GM18907 (cell line): Measurements from ENCODE around the gene CBX4.

ENCODE experiments used
- ATAC-seq: cut with Tn5 transposase; IDR thresholded peaks from one replicate; pipeline ENCODE4 v1.9.1; 2021; ENCODE audit warnings: mild to moderate bottlenecking, moderate library complexity; ENCODE audit not compliant: unreplicated experiment

The CBX4 gene

DNA sequence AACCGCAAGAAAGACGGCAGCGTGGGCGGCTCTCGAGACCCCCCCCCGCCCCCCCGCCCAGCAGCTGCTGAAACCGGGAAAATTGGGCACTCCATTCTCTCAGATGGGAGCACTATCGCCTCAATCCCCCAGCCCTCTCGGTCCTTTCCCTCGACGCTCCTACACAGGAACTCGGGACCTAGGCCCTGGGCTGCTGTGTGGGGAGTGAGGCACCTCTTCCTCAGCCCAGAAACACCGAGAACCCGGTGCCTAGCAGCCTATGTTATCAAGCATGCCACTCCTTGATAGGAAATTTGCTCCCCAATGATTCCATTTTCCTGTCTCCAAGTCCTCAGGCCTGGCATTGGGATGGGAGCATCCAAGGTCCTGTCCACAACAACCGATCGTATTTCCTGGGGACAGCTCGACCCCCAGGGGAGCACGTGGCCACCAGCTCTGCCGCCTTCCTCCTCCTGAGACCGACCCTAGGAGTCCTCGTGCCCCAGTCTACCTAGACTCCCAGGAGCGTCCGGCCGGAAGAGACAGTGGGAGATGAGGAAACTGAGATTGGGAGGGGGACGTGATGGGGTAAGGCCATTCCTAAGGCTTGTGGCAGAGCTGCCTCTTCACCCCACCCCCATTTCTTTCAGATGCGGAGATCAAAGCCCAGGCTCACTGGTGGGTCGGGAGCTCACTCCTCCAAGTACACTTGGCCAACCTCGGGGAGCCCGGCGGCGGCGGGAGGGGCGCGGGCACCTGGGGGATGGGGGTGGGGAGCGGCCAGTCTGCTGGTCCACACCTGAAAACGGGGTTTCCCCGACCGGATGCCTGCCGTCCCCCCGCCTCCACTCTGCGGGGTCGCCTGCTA is 24.9 kb downstream of the CBX4 start:
- no peak for ATAC-seq

GRCh38 chr17:79813297-79814126 is 25.7 kb downstream of the CBX4 start:
- no peak for ATAC-seq

GRCh38 chr17:79812353-79813258 is 26.6 kb downstream of the CBX4 start:
- no peak for ATAC-seq

DNA sequence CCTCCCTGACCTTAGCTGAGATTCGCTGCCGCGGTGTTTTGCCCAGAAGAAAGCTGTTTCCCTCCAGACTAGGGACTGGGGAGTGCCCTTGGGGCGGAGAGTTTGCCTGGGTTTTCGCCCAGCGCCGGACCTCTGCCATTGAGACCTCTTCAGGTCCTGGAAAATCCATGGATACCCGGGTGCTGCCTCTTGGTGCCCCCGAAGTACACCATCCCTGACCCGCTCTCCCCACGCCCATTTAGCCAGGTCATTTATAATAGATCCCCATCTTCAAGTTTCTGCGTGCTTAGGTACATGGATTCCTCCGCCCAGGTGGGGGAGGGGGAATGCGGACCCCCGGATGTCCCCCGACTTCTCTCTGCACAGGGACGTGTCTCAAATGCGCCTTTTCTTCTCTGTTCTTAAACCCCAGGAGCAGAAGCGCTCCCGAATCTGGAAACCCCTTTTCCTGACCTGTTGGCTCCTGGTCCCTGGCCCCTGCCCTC is 27.3 kb downstream of the CBX4 start:
- ATAC-seq = no peak

- ATAC-seq = no peak
Observed at GRCh38 chr17:79811011-79811867, 28.0 kb downstream of the CBX4 start.

DNA sequence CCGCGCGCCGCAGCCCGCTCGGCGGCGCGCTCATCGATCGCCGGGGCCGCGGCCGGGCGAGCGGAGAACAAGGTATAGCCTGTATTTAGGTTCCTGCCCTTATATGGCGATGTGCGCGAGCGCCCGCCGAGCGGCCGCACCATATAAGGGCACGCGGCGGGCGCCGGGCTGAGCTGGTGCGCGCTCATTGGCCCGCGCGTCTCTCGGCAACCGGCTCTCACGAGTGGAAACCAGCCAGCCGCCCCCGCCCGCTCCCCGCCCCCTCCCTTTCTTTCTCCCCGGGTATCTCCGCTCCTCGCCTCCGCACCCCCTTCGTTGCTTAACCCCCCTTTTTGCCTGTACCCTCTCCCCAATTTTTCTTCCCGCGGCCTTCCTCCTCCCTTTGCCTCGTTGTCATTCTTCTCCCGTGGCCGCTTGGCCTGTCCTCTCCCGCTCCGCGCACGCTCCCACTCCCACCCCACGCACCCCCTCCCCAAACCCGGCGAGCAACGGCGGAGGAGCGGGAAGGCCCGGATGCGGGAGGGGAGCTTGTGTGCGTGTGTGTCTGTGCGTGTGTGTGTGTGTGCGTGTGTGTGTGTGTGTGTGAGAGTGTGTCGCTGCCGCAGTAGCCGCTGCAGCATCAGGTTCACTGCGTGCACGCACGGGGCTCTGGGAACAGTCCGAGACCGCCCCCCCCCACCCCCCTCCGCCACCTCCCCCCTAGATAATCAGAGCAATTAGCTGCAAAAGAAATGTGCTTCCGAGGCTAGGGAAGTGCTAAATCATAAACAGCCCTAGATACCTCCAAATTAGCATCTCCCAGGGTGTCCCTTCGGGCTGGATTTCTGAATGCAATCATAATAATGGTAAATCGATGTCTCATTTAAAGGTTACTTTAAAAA is 28.9 kb downstream of the CBX4 start:
- ATAC-seq = peak; percentile 75

- no peak for ATAC-seq
Observed at GRCh38 chr17:79809530-79810129, 29.6 kb downstream of the CBX4 start.

GRCh38 chr17:79808763-79809529 is 30.3 kb downstream of the CBX4 start:
- ATAC-seq = no peak

- no peak for ATAC-seq
Observed at GRCh38 chr17:79806863-79807720, 32.1 kb downstream of the CBX4 start.

DNA sequence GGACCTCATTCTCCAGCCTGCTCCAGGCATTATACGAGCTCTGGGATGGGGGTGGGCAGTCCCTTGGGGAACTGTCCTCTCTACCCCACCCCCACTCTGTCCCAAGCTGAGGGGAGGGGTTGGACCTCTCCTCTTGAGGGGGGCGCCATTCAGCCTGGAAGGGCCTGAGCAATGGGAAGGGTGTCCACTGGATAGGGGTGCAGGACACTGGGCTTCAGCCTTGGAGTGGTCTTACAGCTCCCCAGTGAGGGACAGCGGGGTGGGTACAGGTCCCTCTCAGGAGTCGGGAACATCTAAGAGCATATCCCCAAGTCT is 32.8 kb downstream of the CBX4 start:
- no peak for ATAC-seq

DNA sequence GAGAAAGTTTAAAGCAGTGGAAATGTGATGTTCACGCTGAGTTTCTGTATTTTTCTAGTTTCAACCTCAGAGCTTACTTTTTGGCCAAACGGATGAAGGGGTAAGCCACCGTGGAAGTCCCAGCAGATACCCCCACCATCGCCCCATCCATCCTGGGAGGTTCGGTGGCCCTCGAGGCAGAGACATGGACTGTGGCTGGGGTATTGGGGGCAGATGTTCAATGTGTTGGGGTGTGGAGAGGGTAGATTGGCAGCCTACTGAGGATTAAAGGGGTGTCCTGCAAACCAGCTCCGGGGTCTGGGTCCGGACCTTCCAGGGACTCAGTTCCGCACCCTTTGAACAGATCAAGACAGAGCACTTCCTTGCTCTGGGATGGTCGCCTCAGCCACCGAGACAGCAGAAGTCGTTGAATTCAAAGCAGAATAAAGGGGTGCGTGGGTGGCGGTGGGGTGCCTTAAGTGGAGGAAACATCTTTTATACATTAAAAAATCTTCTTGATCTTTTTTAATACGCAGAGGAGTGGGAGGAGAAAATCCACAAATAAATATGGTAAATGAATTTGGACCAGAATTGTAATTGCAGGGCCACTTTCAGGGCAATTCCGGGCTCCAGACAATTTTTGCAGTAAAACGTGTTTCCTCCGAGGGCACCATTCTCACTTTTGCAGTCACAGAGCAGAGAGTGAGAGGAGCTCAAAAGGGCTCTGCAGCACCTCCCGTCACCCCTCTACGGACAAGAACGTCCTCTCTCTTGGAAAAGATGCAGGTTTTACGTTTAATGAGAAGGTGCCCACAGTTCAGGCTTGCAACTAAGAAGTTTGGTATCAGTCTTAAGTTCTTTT is 34.2 kb downstream of the CBX4 start:
- peak; percentile 14 for ATAC-seq

- peak; percentile 68 for ATAC-seq
Observed at GRCh38 chr17:79803997-79804855, 35.0 kb downstream of the CBX4 start.

DNA sequence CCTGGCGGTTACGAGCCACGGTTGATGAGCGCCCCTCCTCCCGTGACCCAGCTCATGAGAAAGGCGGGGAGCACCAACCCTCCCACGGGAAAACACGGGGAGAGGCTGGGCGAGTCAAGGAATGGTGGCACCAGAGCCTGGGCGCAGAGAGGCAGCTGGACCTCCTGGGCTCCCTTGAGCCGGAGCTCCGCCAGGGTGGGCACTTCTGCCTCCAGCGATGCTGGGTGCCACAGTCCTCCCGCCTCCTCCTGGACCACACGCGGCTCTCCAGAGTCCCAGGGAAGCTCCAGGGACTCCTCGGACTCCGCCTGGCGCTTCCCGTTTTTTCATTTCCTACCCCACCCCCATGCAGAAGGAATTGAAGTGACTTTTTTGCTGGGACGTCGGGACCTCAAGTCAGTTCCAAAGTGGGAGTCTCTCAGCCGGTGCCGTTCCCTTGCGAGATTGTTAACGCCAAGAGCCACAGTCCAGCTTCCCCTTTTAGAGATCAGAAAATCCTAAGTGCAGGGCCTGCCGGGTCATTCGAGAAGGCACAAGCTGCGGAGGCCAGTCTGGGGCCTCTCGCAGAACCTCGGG is 35.7 kb downstream of the CBX4 start:
- no peak for ATAC-seq

- no peak for ATAC-seq
Observed at GRCh38 chr17:79802736-79803420, 36.4 kb downstream of the CBX4 start.
